HG02943 (cell line): Measurements from ENCODE around the gene AMOTL1.
"Not testable (repeated sequence)": the region's sequence is repeated elsewhere in the genome, so short reads cannot be mapped to it uniquely, and the experiment has no call there.

ENCODE experiments used
- ATAC-seq: cut with Tn5 transposase; IDR thresholded peaks from one replicate; pipeline ENCODE4 v1.9.1; 2021; ENCODE audit warnings: mild to moderate bottlenecking, low read depth, moderate library complexity; ENCODE audit not compliant: unreplicated experiment

The AMOTL1 gene

DNA sequence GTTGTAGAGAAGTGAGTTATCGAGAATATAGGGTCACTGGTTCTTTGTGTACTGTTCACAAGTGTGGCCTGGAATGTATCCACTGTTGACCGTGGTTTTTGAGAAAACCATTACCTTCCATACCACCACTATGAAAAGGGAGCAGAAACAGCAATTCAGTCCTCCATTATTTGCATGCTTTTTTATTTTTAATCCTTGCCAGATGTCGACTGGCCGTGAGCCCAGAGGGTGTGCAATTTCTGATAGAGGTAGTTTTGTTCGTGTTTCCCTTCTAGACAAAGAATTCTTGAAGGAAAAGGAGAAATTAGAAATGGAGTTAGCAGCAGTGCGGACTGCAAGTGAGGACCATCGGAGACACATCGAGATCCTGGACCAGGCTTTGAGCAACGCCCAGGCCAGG is 81.7 kb downstream of the AMOTL1 start:
- ATAC-seq: no peak

DNA sequence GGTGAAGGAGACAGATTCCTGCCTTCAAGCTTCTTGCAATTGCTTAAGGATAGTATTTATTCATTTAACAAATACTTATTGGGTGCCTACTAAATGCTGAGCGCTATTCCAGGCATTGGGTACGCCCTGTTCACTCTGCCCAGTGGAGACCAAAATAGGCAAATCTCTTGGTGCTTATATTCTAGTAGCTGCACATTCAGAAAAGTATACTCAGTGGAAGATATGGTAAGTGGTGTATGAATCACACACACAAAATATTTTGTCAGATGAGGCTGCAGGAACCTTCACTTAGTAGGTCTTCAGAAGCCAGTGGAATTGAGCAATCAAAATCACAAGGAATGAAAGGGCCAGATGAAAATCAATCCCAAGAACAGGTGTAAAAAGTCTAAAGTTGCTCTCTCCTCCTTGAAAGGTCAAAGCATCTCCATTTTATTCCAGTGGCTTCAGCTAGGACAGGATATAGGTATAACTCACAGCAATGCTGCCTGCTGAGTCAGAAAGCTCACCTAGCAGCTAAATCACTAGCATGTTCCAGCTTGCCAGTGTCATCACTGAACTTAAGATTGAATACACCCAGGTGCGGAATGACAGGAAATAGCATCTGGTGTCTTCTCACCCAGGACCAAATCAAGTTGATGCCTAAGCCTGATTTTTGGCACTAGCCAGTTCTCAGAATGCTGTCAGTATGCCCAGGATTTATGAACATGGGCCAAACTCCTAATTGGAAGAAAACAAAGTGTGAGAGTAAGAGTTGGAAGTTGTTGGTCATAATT is 83.9 kb downstream of the AMOTL1 start:
- ATAC-seq: no peak

DNA sequence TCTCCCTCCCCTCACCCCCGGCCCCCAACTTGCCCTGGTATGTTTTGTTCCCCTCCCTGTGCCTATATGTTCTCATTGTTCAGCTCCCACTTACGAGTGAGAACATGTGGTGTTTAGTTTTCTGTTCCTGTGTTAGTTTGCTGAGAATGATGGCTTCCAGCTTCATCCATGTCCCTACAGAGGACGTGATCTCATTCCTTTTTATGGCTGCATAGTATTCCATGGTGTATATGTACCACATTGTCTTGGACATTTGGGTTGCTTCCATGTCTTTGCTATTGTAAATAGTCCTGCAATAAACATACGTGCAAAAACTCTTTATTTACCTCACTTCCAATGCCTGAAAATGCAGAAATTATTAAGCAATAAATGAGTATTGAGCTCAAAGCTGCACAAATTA is 85.1 kb downstream of the AMOTL1 start:
- not testable (repeated sequence) for ATAC-seq

DNA sequence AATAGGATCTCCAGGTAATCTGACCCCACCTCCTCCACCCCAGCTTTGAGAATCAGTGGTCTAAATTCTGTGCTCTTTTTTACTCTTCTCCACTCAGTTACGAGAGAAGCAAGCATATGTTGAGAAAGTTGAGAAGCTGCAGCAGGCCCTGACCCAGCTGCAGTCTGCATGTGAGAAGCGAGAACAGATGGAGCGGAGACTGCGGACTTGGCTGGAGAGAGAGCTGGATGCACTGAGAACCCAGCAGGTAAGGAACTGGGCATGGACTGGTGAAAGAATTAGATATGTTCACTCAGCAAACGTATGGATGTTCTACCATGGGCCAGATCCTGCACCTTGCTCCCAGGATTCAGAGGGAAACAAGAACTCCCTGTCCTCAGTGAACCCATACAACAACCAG is 85.7 kb downstream of the AMOTL1 start:
- no peak for ATAC-seq

DNA sequence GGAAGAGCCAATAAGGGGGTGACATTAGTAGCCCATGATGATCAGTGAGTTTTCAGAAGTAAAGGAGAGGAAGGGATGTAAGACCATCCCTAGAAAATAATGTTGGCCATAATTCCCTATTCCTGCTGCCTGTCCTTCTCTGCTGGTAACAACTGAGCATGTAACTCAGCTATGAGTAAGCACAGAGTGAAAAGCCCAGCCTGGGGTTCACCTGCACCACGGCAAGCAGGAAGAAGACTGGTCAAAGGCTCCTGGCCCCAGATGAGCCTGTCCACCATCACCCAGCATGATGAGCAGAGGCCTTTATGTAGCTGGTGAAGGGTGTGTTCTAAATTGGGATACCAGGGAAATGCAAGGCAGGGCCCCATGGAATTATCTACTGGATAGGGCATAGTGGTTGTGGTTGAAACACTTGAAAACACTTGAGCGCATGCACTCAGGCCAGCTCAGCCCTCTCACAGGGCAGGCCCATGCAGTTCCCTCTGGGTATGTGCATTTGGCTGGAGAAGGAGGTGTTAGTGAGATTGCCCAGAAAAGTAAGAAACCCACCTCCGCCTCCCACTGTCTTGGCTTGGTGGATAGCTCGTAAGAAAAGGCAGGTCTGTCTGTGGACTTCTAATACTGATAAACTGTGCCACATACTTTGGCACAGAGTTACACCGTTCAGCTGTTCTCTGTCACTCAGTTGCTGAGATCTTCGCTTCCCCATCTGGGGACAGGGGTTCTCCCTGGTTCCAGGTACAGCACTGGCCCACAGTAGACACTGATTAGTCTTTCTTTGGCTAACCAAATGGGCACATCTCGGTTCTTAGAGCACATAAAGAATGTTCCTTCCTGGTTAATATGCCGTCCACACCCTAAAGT is 86.8 kb downstream of the AMOTL1 start:
- ATAC-seq: no peak

DNA sequence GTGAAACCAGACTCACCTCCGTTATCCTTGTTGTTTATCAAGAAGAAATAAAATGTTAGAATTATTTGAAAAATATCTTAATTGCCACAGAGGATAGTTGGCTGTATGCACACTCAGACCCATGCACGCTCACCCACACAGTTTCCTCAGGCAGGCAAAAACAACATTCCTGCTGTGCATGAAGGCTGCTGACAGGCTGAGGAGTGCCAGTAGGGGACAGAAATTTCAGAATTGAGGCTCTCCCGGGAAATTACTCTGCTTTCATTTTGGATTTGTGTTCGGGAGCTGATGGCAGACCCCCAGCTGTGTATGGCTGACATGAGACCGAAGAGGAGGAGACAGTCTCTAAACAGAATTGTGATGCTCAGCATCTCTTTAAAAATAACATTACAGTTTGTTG is 87.5 kb downstream of the AMOTL1 start:
- no peak for ATAC-seq

DNA sequence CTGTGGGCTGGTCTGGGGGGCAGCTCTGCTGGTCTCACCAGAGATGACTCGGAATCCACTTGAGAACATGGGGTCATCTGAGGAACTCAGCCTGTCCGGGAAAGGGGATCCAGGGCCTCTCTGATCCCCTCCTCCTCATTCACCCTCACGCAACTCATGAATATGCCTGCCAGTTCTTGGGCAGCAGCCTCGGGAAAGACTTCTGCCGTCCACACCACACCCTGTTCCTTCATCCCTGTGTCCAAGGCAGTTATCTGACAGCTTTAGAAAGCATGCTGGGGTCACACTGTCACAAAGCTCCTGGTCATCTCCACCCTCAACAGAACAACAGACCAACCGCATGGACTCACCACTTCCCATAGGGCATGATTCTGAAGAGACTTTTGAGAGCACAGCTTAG is 88.3 kb downstream of the AMOTL1 start:
- ATAC-seq: no peak

DNA sequence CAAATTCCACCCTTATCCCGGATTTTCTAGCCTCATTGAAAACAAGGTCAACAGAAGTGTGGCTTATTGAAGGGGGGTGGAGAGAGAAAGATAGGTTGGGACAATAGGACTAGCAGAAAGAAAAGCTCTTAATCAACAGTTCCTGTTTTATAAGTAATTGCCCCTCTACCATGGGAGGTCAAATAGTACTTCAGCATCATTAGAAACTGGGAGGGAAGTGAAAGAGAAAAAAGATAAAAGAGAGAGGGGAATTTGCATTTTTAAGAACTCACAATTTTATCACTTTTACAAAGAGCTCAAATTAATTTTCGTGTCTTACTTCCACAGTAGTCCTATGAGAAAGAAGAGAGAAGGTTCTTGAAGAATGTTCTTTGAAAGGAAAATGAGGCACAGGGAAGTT is 89.2 kb downstream of the AMOTL1 start:
- no peak for ATAC-seq

DNA sequence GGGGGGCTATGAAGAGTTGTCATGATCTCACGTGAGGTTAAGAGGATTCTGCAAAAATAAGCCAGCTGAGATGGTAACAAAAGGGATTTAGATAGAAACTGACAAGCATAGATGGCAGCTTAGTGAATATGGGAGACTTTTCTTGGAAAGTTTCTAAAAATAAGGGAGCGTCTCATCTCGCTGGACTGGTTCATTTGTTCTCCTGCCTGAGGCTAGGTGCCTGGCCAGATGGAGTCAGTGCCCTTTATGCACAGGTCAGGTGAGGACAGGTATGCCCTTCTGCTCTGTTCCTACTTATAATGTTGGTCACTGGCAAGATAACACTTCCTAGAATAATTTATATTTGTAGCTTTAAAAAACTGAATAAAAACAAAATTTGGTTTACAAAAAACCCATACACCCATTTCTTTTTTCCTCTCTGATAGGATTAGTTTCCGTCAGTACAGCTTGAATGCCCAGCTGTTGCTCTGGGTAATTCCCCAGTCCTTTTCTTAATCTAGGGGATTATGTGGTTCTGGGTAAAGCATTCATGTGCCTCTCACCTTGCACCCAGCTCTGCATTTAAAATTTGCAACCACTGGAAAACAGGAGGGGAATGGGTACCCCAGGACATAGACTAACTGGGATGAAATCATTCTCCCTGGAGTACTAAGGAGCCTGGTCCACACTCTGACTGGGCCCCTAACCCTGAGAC is 90.0 kb downstream of the AMOTL1 start:
- ATAC-seq: no peak

DNA sequence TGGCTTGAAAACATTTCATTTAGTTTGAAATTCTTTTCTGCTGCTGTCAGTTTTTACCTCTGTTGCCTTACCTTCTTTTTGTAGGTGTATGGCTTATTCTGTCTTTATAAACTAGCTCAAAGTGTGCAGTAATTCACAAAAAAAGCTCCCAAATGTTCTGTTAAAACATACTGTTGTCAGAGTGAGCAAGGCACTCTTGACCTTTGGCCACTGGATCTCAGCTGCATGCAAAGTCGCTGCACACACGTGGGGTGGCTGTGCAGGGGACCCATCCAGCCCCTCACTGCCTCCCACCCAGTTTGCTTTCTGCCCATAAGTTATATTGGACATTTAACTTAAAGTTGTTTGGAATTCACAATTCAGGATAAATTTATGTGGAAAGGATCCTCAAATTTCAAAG is 92.2 kb downstream of the AMOTL1 start:
- ATAC-seq: no peak

DNA sequence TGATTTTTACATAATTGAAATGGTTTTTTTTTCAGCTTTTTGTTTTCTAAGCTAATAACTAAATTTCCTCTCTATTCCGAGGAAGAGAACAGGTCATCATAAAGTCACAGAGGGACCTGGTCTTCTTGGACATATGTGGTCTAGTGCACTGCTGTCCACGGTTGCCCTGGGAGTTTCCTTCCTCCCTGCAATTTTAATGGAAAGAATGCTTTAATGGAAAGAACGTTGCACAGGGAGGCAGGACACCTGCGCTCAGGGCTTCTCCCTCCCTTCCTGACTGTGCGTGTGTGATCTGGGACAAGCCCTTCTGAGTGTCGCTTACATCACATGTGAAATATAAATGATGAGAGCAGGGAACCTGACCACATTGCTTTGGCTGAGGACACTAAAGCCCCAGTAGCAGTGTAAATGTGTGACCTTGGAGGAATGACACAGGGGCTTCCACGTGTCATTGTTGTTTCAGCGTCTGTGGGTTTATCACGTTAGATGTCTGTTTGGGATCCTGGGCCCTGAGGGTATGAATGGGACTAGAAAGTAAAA is 93.2 kb downstream of the AMOTL1 start:
- ATAC-seq: no peak

DNA sequence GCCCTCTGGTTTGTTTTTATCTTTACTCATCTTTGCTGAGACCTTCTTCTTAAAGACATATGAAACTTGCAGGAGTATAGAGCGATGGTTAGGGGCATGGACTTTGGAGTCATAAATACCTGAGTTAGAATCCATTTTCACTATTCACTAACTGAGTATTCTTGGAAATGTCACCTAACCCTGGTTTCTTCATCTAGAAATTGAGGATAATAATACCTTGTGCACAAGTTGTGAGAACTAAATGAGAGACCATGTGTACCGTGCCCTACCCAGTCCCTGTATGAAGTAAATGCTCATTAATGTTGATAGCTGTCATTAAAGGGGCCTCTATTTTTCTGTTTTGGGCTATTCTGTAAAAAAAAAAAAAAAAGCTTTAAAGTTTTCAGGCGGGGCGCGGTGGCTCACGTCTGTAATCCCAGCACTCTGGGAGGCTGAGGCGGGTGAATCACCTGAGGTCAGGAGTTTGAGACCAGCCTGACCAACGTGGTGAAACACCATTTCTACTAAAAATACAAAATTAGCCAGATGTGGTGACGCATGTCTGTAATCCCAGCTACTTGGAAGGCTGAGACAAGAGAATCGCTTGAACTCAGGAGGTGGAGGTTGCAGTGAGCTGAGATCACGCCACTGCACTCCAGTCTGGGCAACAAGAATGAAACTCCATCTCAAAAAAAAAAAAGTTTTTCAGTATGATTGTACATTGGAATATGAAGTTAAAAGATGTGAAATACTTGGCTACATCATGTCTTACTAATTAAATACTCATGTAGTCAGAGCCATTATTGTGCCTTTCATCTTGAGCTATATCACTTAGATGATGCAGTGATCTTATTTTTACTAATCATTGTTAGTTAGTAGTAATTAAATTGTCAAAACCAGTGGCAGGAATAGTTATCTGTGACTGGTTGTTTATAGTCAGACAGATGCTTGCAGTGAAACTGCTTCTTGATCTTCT is 95.0 kb downstream of the AMOTL1 start:
- ATAC-seq: no peak

DNA sequence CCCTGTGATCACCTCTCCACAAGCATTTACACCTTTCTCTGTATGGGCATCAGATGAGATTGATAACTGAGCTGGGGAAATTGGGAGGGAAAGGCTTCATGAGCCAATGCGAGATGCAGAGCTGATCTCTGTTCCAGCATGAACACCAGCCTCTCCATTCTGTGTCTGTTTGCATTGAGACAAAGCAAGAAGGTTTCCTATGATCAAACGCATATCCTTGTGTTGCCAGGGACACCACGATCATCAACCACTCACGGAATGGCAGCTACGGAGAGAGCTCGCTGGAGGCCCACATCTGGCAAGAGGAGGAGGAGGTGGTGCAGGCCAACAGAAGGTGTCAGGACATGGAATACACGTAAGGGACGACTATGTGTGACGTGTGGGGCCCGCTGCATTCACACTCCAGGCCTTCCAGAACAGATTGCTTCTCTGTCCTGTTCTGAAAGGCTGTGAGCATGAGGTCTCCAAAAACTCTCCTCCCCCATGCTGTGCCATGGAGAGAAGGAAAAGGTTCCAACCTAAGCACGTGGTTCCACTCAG is 96.4 kb downstream of the AMOTL1 start:
- no peak for ATAC-seq

DNA sequence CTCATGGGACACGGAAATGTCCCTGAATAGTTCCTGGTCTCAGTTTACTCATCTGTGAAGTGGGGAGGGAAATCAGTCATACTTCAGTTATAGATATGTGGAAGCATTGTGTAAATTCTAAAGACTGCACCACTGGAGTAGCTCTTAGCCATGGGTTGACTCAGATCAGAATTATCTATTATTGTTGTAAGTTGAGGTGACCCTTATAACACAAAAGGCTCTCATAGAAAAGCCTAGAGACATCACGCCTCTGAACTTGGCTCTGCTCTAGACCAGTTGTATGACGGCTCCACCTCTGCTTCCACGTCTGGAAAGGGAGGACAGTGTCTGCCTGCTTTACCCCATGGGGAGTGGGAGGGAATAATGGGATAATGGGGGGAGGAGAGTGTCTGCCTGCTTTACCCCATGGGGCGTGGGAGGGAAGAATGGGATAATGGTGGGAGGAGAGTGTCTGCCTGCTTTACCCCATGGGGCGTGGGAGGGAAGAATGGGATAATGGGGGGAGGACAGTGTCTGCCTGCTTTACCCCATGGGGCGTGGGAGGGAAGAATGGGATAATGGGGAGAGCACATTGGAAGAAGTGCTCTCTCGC is 98.2 kb downstream of the AMOTL1 start:
- no peak for ATAC-seq

DNA sequence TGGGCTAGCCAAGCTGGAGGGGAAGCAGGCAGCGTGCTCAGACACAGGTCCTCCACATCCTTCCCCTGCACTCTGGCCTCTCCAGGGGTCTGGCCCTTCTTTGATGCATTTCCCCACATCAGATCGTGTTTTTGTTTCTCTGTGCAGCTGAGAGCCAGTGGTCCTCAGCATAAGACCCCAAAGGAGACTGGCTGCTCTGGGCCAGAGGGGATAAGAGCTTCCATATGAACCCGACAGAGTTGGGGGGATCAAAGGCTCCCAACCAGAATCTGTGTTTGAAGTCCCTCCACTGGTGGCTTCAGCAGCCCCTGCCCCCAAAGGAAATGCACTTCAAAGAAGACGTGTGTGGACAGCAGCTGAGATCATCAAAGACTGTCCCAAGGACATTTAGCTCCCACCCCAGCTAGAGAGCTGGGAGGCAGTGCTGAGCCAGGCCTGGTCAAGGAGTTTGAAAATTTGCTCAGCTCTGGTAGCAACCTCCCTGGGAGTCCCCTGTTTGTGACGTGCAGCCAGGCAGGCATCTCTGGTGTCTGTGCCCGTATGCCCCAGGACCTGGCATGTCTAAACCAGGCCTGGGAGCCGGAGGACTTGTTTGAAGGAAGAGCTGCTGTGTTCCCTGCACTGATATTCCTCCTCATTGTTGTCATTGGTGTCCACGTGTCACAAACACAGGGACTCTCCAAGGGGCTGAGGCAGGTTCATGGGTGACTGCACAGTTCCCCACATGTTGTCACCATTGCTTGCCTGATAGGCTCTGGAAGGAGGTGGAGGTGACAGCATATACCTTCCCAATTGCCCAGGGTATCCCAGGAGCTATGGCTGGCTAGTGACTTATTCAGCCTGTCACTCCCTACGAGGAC is 99.0 kb downstream of the AMOTL1 start:
- ATAC-seq: no peak

DNA sequence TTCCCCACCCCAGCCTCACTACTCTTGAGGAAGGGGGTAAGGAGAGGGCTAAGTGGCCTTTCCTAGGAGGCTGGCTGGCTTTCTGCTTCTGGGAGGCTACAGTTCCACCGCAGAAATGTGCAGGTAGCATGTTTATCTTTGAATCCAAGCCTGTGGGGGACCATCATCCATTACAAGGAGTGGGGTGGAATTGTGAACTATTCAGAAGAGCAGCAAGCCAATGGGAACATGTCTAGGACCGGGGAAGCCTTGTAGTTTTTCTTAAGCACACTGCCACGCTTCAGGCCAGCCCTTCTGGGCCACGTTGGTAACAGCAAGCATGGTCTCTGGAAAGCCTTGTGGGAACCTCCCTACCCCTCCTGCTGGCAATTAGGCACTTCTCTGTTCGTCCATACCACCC is 100.3 kb downstream of the AMOTL1 start:
- no peak for ATAC-seq

DNA sequence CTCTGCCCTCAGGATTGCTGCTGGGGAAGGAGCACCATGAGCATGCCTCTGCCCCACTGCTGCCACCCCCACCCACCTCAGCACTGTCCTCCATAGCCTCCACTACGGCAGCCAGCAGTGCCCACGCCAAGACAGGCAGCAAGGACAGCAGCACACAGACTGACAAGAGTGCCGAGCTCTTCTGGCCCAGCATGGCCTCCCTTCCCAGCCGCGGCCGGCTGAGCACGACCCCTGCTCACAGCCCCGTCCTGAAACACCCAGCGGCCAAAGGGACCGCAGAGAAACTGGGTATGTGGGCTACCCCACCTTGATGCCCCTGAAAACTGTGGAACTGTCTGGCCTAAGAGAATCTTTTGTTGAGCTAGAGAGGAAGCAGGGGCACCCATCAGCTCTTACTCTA is 101.0 kb downstream of the AMOTL1 start:
- no peak for ATAC-seq

DNA sequence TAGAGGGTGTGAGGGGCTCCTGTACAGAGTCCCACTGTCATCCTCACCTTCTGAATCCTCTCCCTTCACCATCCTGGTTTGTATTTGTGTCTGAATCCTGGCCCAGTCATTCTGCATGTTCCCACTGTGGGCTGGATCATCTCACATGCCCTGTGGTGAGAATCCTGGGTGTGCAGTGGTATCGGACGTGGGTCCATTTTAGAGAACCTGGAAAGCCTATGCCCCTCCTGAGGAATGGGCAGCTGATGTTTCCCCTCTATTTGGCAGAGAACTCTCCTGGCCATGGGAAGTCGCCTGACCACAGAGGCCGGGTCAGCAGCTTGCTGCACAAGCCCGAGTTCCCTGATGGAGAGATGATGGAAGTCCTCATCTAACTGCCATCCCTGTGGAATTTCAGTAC is 102.3 kb downstream of the AMOTL1 start:
- ATAC-seq: no peak
